HG03457 (cell line): Measurements from ENCODE around the gene TRIM67.
"Not testable (repeated sequence)": the region's sequence is repeated elsewhere in the genome, so short reads cannot be mapped to it uniquely, and the experiment has no call there.

Experiments used
- ATAC-seq: cut with Tn5 transposase; IDR thresholded peaks from one replicate; pipeline ENCODE4 v1.9.1; 2021; ENCODE audit warnings: moderate number of reproducible peaks; ENCODE audit not compliant: unreplicated experiment

TRIM67 gene

GRCh38 chr1:231157311-231157710, 4.5 kb upstream of the TRIM67 start:
- ATAC-seq = no peak

- not testable (repeated sequence) for ATAC-seq
Measured at GRCh38 chr1:231158141-231158540, 3.7 kb upstream of the TRIM67 start.

DNA sequence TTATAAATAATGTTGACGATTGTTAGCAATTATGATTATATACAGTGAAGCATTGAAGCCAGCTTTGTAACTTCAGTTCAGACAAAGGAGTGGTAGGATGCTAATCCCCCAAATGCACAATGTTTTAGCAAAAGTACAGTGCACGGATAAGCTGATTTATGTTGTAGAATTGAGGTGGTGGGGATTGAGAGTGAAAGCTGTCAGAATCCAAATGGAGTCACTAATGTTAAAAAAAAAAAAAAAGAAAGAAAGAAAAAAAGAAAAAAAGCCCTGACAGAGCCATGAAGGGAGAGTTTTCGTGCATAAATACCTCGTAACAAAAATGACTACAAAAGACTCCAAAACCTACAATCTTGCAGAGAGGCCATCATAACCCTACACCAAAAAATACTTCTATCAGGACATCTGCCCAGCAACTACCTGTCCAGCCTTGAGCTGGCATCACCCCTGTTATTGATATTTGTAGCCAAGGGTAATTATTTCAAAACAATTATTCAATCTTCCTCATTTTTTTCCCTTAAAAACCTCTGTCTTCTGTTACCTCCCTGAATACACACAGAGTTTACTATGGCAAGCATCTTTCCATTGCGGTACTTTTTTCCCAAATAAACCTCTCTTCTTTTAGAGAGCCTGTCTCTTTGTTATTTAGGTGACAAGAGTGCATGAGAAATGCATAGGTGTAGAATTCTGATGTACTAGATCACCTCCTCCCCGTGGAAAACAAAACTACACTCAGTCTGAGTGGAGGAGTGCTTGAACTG, 2.5 kb upstream of the TRIM67 start:
- no peak for ATAC-seq

DNA sequence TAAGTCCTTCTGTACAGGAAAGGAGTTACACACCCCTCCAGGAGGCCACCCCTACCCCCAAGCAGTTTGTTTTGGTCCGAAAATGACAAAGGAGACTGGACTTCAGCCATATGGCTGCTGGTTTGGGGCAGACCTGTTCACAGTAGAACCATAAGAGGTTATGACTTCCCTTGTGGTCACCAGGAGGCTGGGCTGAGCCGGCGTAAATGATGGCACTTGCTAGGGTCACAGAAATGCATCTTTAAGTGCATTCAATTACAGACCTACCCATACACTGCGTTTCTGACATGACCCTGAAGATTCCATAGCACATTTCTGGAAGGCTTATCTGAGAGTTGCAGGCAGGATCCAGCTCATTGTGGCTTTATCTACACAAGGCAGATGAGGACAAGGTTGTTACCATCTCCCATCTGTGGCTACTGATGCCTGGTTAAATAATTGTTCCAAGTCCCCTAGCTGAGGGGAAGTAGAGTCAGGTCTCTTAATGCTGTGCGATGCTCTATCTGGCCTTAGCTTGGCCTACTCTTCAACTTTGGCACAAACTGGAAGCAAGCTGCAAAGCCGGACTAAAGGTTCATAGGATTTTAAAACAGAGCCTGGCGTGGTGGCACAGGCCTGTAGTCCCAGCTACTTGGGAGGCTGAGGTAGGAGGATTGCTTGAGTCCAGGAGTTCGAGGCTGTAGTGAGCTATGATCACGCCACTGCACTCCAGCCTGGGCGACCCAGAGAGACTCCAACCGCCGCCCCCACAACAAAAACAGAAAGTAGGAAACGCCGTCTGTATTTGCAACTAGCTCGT, 1.7 kb upstream of the TRIM67 start:
- no peak for ATAC-seq

- ATAC-seq = no peak
Measured at GRCh38 chr1:231160895-231161666, 777 bp upstream of the TRIM67 start.

- no peak for ATAC-seq
Measured at GRCh38 chr1:231162297-231162969, 575 bp downstream of the TRIM67 start.

DNA sequence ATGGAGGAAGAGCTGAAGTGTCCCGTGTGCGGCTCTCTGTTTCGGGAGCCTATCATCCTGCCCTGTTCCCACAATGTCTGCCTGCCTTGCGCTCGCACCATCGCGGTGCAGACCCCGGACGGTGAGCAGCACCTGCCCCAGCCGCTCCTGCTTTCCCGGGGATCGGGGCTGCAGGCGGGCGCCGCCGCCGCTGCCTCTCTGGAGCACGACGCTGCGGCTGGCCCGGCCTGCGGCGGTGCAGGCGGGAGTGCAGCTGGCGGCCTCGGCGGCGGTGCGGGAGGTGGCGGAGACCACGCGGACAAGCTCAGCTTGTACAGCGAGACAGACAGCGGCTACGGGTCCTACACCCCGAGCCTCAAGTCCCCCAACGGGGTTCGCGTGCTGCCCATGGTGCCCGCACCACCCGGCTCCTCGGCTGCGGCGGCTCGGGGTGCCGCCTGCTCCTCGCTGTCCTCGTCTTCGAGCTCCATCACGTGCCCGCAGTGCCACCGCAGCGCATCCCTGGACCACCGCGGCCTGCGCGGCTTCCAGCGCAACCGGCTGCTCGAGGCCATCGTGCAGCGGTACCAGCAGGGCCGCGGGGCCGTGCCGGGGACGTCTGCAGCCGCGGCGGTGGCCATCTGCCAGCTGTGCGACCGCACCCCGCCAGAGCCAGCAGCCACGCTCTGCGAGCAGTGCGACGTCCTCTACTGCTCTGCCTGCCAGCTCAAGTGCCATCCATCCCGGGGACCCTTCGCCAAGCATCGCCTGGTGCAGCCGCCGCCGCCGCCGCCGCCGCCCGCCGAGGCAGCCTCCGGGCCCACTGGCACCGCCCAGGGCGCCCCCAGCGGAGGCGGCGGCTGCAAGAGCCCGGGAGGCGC, 1.3 kb downstream of the TRIM67 start:
- no peak for ATAC-seq

DNA sequence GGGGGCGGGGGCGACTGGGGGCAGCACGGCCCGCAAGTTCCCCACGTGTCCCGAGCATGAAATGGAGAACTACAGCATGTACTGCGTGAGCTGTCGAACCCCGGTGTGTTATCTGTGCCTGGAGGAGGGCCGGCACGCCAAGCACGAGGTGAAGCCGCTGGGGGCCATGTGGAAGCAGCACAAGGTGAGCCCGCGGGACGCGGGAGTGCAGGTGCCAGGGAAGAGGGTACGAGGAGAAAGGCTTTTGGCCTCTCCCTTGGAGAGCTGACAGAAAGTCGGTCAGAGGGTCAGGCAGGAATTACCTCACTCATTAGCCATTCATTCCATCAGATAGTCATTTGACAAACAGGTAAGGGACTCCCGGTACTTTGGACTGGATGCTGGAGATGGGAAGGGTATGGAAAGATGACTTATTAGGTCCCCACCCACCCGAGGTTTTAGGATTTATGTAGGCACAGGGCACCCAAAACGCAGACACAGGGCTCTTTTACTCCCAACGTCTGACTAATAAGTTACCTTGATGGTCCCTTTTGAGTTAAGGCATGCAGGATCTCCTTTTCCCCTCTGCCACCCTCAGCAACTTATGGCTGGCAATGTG, 2.1 kb downstream of the TRIM67 start:
- ATAC-seq = no peak

- ATAC-seq = no peak
Measured at GRCh38 chr1:231165371-231165770, 3.5 kb downstream of the TRIM67 start.

DNA sequence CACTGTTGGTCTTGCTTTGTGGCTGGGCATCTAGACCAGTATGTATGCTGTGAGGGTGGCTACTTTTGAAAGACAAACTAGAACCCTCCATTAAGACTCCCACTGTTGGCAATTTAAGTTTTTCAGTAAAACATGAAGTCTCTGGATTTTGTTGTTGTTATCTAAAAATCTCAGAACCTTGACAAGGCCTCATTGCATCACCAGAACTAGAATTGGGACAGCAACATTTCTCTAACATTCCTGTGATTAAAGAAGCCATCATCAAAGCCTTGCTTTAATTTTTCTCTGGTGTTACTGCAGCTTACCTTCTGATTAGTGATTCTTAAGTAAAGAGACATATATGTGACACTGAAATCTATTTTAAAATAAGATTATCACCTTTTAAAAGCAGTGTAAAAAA, 4.5 kb downstream of the TRIM67 start:
- ATAC-seq = no peak

DNA sequence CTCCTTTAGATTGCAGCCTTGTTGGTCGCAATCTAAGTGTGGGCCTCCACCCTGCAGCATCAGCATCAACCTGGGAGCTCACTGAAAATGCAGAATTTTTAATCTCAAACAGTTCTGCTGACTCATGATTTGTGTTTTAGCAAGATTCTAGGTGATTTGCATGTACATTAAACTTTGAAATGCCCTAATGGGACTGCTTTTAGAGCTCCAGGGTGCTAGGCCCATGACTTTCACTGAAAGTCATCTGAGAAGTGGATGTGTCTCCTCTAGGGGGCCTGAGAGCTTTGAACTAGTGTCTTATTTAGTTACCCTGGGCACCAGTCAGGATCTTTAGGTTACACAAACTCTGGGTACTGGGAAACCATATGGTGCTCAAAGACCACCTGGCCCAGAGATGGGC, 9.0 kb downstream of the TRIM67 start:
- no peak for ATAC-seq

DNA sequence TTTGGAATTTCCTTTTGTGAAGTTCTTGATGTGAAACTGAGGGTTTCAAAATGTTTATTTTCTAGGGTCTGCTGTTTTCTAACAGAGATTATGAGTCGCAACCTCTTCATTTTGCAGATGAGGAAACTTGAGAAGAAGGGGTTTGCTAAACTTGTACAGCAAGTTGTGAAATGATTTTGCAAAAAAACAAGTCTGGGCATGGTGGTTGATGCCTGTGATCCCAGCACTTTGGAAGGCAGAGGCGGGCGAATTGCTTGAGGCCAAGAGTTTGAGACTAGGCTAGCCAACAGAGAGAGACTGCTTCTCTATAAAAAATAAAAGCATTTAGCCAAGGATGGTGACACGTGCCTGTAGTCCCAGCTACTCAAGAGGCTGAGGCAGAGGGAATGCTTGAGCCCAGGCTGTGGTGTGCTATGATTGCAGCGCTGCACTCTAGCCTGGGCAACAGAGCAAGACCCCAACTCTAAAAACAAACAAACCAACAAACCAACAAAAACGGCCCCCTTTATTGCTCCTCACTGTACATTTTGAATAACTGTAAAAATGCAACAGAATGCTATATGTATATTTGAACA, 9.9 kb downstream of the TRIM67 start:
- no peak for ATAC-seq

- no peak for ATAC-seq
Measured at GRCh38 chr1:231172411-231172810, 10.6 kb downstream of the TRIM67 start.

GRCh38 chr1:231176421-231176820, 14.6 kb downstream of the TRIM67 start:
- ATAC-seq = no peak

GRCh38 chr1:231177226-231177625, 15.4 kb downstream of the TRIM67 start:
- no peak for ATAC-seq

GRCh38 chr1:231177936-231178335, 16.1 kb downstream of the TRIM67 start:
- ATAC-seq = no peak

DNA sequence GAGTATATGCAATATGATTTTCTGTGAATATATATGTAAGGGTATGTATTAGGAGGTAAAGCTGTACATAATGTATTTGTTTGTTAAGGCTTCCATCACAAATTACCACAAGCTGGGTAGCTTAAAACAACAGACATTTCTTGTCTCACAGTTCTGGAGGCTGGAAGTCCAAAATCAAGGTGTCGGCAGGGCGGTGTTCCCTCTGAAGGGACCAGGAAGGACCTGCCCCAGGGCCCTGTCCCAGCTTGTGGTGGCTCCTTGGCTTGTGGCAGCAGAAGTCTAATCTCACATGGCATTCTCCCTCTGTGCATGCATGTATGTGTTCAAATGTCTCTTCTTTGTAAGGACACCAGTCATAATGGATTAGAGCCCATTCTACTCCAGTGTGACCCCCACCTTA, 17.1 kb downstream of the TRIM67 start:
- ATAC-seq = no peak

DNA sequence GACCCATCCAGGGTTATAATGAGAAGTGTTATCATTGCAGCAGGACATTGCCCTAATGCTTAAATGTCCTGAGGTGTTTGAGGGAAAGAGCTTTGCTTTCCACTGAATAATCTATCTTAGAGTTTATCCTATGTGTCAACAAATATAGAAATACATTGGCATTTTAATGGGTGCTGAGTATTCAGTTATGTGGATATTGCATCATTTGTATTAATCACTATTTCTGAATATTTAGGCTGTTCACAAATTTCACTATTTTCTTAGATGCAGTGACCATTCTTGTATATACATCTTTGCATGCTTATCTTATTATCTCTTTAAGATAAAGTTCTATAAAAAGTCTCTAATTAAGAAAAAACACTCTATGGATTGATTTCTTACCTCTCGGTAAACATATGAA, 18.2 kb downstream of the TRIM67 start:
- no peak for ATAC-seq

GRCh38 chr1:231181271-231181670, 19.4 kb downstream of the TRIM67 start:
- no peak for ATAC-seq
